ENCODE measurements around the gene TEKT1.

- TF ChIP-seq CTCF (IDR thresholded peaks at IDR 0.05 in 8 of 11, conservative IDR thresholded peaks at IDR 0.05 in 3 of 11) (peak in 1 of 11 experiments; percentile 12), POLR2AphosphoS5 (IDR thresholded peaks at IDR 0.05) (no peak)
Observed at GRCh38 chr17:6853764-6854442, 22.4 kb upstream of the TEKT1 start.
